NOMO-1 treated with DMSO at 0.1 percent for 48 hours (cell line): ENCODE results near the gene CR1L.
"Not testable (repeated sequence)": the region's sequence is repeated elsewhere in the genome, so short reads cannot be mapped to it uniquely, and the experiment has no call there.

Experiments used
- DNase-seq: peaks from one replicate; lab custom pipeline; 2025; ENCODE audit not compliant: unreplicated experiment; lab: John Stamatoyannopoulos, UW

Gene CR1L

GRCh38 chr1:207676153-207676552, 31.2 kb downstream of the CR1L start:
- no peak for DNase-seq

GRCh38 chr1:207680590-207681388, 35.9 kb downstream of the CR1L start:
- DNase-seq = not testable (repeated sequence)

- not testable (repeated sequence) for DNase-seq
Measured at GRCh38 chr1:207682872-207683434, 38.0 kb downstream of the CR1L start.

GRCh38 chr1:207690551-207690950, 45.6 kb downstream of the CR1L start:
- not testable (repeated sequence) for DNase-seq

GRCh38 chr1:207691010-207691409, 46.1 kb downstream of the CR1L start:
- no peak for DNase-seq

DNA sequence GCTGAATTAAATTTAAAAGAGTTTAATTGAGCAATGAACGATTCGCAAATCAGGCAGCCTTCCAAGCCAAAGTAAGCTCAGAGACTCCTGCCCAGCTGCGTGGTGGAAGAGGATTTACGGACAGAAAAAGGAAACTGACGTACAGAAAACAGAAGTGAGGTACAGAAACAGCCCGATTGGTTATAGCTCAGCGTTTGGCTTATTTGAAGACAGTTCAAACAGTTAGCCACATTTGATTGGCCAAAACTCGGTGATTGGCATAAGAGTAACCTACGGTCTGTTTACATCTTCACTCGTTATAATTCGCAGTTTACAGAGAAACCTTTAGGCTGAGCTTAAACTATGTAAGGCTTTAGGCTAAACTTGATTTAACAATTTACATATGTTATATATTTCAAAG, 46.9 kb downstream of the CR1L start:
- peak; percentile 51 for DNase-seq

DNA sequence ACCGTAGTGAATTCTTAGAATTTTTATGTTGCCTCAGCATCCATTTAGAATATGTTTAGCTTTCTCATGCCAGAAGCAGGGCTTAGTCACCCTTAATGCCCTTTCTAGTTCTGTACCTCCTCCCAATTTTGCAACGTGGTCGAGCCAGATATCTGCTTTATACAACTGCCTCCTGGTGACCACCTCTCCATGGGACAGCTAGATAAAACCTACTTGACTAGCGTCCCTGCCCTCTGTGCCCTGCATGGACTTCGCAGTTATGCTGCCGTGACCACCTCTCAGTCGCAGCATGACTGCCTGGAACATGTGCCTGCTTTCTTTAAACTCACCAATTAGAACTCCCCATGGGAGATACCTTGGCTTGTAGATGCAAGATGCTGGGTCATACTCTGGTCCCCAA, 47.4 kb downstream of the CR1L start:
- DNase-seq = not testable (repeated sequence)

- no peak for DNase-seq
Measured at GRCh38 chr1:207695891-207696290, 51.0 kb downstream of the CR1L start.

DNA sequence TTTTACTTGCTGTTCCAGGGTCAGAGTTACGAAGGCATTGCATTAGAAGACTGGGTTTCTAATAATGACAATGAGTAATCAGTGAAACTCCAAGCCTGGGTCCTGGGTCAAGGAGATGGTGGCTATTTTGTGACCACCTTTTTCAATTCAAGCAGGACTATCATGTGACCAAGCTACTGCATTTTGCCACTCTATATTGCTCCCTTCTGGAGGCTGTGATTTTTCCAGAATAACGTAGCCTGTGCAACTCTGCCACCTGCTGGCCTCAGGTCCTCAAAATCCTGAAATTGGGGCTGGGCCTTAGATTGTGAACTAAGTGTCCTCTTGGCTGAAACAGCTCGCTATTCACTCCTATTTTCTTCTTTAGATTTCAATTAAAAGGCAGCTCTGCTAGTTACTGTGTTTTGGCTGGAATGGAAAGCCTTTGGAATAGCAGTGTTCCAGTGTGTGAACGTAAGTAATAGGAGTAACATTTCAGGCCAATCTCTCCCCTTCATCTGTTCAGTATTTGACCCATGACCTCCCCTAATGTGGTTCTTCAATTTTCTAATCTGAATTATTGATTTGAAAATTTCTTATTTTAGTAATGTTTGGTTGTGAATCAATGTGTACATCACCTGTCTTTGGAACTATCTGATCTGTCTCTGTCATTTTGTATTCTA, 54.0 kb downstream of the CR1L start:
- DNase-seq = peak; percentile 43

DNA sequence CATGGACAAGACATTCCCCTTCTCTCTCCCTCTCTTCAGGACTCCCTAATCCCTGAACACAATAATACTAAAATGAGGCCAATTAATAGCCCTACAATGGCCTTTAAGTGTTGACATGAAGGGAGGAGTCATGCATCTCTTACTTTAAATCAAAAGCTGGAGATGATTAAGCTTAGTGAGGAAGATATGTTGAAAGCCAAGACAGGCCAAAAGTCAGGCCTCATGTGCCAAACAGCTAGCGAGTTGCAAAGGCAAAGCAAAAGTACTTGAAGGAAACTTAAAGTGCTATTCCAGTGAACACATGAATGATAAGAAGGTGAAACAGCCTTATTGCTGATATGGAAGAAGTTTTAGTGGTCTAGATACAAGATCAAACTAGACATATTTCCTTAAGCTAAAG, 57.4 kb downstream of the CR1L start:
- DNase-seq = no peak

DNA sequence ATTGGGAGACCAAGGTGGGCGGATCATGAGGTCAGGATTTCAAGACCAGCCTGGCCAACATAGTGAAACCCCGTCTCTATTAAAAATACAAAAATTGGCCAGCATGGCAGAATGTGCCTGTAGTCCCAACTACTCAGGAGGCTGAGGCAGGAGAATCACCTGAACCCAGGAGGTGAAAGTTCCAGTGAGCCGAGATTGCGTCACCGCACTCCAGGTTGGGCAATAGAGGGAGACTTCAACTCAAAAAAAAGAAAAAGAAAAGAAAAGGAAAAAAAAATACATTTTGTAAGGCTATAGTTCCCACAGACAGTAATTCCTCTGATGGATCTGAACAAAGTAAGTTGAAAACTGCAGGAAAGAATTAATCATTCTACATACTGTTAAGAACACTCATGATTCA, 58.8 kb downstream of the CR1L start:
- DNase-seq = no peak

GRCh38 chr1:207708004-207708403, 63.1 kb downstream of the CR1L start:
- not testable (repeated sequence) for DNase-seq

GRCh38 chr1:207711285-207711684, 66.4 kb downstream of the CR1L start:
- no peak for DNase-seq

DNA sequence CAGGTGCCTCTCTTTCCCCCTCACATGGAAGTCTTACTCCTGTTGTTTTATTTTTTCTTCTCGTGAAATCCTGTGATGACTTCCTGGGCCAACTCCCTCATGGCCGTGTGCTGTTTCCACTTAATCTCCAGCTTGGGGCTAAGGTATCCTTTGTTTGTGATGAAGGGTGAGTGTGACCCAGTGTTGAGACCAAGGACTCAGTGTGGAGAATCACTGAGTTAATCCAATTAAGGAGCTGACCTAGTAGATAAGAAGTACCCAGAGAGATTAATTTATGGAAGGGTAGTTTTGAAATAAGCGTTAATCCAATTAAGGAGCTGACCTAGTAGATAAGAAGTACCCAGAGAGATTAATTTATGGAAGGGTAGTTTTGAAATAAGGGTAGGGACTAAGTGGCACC, 67.8 kb downstream of the CR1L start:
- DNase-seq = not testable (repeated sequence)

- DNase-seq = no peak
Measured at GRCh38 chr1:207713529-207713928, 68.6 kb downstream of the CR1L start.

DNA sequence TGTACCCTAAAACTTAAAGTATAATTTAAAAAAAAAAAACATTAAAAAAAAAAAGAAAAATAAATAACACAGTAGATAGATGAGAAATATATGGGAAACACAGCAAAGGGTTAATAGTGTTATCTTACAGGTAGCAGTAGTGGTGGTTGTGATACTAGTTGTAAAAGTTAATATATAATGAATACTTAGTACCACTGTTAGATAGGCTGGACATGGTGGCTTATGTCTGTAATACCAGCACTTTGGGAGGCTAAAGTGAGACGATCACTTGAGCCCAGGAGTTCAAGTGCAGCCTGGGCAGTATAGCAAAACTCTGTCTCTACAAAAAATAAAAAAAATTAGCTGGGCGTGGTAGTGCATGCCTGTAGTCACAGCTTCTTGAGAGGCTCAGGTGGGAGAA, 74.3 kb downstream of the CR1L start:
- no peak for DNase-seq

DNA sequence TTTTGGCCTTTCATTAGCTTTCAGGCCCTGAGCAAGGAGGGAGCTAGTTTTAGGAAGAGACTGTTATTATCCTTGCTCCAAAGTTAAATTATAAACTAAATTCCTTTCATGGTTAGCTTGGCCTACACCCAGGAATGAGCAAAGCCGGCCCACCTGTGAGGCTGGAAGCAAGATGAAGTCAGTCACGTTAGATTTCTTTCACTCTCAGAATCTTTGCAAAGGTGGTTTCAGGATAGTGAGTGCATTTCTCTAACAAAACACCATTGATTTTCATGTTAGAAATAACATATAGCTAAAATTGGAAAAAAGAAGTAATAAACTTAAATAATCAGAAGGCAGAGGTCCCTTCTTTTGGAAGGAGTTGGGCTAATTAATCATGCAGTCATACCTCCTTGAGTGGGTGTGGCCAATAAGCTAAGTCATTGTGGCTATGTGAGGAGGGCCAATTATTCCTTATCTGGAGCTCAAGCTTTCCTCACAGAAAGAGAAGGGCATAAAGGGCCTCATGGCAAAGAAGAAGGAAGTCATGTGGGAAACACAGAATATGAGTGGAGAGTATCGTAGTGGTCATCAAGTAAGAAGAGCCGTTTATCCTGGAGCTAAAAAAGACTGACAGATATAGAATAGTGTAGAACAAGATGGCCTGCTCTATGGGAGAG, 83.4 kb downstream of the CR1L start:
- DNase-seq = not testable (repeated sequence)

DNA sequence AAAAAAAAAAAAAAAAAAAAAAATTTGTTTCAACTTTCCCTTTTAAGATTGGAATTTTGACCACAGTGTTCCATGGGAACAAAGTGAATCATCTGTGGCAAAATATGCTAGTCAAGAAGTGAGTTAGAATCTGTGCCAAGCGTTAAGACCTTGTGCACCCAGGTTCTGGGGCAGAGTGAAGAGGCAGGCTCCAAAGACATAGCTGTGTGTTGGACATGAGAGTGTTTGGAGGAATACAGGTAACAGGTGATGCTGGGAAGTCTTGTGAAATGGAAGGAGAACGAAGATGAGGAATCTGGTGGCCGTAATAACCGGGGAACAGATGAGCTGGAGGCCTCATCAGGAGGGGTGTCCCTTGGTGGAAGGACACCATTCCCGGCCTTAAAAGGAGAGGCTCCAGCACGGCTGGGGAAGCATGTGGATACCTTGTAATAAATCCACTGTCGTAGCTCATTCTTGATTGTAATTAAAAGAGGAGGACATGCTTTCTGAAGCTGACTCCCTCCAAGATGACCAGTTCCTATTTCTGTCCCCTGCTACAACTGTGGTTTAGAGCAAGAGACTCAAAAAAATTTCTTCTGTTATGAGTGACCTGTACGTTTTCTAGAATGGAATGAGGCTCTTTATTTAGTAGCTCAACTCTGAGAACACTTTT, 92.7 kb downstream of the CR1L start:
- DNase-seq = not testable (repeated sequence)

DNA sequence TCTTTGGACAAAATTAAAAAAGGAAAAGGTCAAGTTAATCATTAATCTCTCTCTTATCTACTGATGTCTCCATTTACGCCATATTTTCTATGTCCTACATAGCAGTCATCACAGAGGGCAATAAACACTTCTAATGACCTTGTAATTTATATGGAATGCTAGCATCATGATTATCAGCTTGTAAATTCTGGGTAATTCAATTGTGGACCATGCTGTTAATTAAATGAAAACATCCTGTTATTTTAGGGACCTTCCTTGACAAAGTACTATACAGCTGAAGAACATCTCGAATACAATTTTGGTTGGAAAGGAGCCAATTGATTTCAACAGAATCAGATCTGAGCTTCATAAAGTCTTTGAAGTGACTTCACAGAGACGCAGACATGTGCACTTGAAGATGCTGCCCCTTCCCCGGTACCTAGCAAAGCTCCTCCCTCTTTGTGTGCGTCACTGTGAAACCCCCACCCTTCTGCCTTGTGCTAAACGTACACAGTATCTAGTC, 93.3 kb downstream of the CR1L start:
- DNase-seq = not testable (repeated sequence)

- DNase-seq = no peak
Measured at GRCh38 chr1:207740207-207740606, 95.3 kb downstream of the CR1L start.
